KOPT-K1 (cell line): ENCODE results near the gene TTC28.

Experiments
- H3K27ac ChIP-seq: fragments of 200-600 bp; sonication (generic); 2 replicates; pipeline ENCODE4 v1.5.1; 2016; ENCODE audit warnings: antibody characterized with exemption, mild to moderate bottlenecking, low read depth, low read length; ENCODE audit not compliant: poor library complexity, severe bottlenecking
- H3K36me3 ChIP-seq: fragments of 200-600 bp; sonication (generic); 2 replicates; pipeline ENCODE4 v1.5.1; 2017; ENCODE audit warnings: antibody characterized with exemption, mild to moderate bottlenecking, low read length, moderate library complexity; ENCODE audit not compliant: insufficient read depth
- H3K9me3 ChIP-seq: fragments of 200-600 bp; sonication (generic); 2 replicates; pipeline ENCODE4 v1.5.1; 2017; ENCODE audit warnings: antibody characterized with exemption, low read length, mild to moderate bottlenecking; ENCODE audit not compliant: insufficient read depth, poor library complexity, severe bottlenecking

TTC28 gene

DNA sequence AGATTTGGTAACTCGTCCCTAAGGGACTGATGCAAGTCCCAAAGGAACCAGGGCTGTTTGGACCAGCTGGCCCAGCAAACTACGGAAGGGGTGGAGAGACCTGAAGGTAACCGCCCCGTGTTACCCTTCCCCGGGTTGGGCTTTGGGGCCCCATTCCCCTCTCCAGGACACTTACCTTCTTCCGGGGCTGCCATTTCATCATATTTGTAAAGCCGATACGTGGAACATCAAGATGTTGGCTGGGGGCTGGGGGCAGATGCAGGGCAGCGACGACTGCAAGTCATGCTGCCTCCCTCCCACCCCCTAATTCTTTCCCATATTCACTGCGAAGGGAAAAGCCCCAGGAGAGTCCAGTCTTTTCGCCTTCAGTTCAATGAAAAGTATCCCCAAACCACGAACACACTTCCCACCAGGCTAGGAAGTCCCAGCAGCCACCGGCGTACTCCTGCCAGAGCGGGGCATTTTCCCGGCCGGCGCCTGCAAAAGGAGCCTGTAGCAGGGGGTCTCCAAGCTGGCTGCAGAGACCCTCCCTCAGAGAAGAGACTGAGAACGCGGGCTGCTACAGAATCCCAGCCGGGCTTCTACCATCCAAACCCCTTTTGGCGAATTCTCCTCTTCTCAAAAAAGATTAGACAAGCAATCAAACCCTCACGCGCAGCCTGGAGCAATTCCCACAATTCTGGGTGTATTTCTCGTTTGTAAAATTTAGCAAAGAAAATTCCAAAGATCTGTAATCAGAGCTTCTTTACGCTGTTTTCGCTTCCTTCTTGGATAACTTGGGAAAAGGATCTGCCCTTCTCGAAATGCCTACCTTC, 236.7 kb downstream of the TTC28 start:
- no peak overlapping the region for H3K27ac ChIP-seq

DNA sequence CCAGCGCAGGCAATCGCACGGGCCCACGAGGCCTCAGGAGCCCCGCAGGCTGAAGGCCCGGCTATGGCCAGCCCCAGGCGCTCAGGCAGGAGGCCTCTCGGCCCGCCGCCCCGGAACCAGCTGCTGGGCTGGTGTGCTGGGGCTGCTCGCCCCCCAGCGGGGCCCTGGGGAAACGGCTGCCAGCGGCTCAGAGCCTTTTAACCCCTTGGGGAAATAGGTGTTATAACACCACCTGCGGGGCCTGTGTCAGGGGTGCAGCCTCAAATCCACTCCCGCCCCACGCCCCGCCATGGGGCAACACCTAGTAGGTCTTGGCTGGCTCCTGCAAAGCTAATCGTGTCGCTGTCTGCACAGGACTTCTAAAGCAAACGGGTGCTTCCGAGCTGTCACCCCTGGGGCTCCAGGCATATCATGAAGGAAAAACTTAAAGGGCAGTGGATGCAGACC, 237.4 kb downstream of the TTC28 start:
- no peaks in the 10 kb centered on the region for H3K36me3 ChIP-seq
- no peaks in the 10 kb centered on the region for H3K9me3 ChIP-seq
- no peak overlapping the region for H3K27ac ChIP-seq

More for the DNA sequence above, 236.7 kb downstream of the TTC28 start:
- no peaks in the 10 kb centered on the region for H3K9me3 ChIP-seq
- H3K36me3 ChIP-seq = no peaks in the 10 kb centered on the region

DNA sequence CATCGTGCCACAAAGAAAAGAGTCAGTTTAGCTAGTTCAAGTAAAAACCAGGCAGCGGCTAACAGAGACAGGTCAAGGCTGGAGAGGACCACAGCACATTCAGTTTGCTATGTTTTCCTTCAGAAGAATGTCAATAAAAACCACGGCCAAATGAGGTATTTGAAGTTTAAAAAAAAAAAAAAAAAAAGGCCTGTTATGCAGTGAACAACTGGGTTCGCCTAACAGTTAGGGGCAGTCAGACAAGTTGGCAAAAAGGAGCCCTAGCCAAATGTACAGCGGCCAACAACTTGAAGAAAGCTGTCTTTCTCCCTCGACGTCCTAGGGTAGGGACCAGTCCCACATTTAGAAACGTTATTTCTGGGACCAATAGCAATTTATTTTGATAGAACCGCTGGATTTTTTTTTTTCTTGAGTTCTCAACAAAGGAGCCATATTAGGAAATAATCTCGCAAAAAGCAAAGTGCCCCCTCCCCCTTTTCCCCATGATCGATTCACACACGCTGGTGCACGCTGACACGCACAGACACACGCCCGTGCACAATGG, 237.8 kb downstream of the TTC28 start:
- Histone ChIP-seq H3K27ac (no peak overlapping the region), H3K9me3 (no peaks in the 10 kb centered on the region)

DNA sequence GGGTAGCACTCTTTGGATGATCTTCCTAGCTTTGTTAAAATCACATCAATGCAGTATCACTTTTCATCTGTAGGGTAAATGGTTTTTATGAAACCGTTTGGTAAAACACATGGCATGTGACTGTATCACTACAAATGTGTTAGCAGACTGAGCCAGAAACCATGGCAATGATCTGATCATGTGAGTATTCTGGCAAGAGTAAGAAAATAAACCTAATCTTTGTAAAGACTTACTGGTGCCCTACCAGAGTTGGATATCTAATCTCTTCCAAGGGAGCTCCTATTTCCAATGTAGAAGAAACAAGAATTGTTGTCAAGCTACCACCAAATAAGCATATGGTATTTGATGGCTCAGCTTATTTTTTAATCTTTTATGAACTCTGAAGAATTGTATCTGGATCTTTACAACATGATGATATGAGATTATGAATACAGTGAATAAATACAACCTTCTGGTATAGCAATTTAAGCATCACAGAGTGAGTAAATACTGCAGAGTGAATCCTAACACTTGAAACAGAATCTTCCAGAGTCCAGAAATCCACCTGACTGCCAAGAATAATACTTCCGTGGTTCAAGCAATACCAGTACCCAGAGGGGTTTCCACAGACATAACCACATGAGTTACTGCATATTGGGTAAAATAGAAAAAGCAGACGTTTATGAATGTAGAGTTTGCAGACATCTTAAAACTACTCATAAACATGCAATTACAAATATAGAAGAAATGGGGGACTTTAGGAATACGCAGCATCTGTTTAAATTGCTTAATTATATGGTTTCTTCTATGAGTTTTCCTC, 238.8 kb downstream of the TTC28 start:
- Histone ChIP-seq H3K36me3 (no peaks in the 10 kb centered on the region), H3K9me3 (no peaks in the 10 kb centered on the region), H3K27ac (no peak overlapping the region)

More for the DNA sequence above, 237.8 kb downstream of the TTC28 start:
- H3K36me3 ChIP-seq = no peaks in the 10 kb centered on the region

DNA sequence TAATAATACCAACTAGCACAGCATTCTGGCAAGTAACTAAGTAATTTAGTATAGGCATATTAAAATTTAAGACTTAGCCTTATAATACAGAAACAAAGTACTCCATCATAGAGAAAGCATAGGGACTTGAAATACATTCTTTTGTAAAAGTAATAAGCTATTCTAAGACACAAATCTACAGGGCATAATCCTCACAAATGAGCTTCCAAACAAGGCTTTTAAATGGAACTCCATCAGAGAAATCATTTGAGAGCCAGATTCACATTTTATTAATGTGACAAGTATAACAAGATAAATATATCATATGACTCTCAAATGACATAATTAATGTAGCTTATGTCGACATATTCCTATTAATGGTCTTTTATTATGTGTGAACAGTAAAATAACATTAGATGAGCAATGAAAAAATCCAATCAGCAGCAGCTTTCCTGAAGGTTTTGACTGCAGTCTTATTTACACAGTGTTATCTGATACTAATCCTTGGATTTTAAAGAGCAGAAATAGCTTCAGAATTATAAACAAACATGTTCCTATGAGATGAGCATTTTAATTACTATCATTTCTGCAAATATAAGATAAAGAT, 241.4 kb downstream of the TTC28 start:
- Histone ChIP-seq H3K27ac (no peak overlapping the region), H3K9me3 (no peaks in the 10 kb centered on the region), H3K36me3 (no peaks in the 10 kb centered on the region)

DNA sequence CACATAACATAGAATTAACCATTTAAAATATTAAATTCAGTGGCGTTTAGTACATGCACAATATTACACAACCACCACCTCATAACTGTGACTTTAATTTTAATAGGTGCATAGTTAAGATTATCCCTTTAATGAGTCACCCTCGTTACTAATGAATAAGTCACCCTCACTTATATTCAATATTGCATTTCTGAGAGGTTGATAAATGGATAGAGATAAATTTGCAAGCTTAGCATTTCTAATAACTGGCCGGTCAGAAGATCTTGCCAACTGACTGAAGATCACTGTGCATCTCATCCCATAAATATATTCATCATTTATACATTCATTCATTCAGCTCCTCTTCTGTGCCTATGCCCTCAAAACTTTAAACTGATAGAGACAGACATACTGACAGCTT, 243.7 kb downstream of the TTC28 start:
- Histone ChIP-seq H3K27ac (no peak overlapping the region), H3K36me3 (no peaks in the 10 kb centered on the region), H3K9me3 (no peaks in the 10 kb centered on the region)

DNA sequence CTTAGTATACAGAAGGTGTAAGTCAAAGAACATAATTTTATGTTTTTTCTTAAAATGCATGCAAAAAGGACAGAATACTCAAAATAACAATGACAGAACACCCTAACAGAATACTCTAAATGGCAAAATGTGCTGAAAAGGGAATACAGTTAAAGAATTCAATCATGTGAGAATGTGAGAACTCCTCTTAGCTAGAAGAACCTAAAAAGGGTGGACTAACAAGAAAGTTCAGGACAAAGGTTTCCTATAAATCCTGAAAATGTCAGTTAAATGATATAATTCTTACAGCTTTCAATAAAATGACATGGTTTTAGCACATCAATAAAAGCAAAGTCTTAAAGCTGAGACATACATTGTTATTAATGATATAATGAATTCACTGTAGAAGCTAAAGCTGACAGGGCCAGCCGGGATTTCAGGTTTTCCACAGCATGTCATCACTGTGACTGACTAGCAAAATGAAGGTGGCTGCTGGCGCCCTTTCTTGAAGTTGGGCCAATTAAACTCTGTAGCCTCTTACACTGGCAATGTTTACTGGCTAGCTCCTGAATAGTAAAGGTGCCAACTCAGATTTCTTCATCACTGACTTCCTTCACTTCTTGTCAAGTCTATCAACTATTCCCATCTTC, 244.4 kb downstream of the TTC28 start:
- no peaks in the 10 kb centered on the region for H3K36me3 ChIP-seq

DNA sequence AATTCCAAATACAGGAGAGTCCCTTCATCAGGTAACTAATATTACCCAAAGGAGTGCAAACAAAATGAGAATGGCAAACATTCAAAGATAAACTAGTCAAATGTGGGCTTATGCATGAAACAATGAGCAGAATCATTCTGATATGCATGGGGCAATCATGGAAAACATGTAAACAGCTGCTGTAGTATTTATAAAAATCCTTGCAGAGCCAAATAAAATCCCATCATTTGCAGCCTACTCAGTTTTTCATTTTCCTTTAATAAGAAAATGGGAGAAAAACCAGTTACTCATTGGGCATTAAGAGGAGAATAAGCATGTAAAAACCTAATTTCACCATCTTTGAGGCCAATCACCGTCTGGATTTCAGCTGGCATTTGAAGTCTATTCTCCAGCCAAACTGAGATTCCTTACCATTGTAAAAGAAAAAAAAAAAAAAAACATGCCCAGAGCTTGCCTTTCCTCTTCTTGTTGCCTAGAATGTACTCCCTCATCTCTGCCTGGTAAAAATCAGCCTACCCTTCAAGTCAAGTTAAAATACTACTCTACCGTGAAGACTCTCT, 249.1 kb downstream of the TTC28 start:
- Histone ChIP-seq H3K36me3 (no peaks in the 10 kb centered on the region), H3K9me3 (no peaks in the 10 kb centered on the region), H3K27ac (no peak overlapping the region)

More for the DNA sequence above, 244.4 kb downstream of the TTC28 start:
- Histone ChIP-seq H3K27ac (no peak overlapping the region), H3K9me3 (no peaks in the 10 kb centered on the region)

DNA sequence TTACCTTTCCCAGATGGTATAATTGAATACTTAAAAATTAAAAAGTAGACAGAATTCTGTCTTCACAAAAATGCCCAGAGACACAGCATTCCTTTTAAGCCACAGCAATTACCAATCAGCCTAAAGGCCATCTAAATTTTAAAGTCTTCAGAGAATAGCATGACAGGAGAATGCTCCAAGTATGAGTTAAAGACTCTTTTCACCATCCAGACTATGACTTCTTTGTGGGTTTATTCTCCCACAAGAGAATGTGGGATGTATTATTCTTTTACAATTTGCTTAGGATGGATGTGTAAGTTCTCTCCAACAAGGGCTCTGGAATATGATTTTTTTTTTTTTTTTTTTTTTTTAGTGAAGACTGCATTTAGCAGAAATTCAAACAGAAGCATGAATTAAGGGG, 249.9 kb downstream of the TTC28 start:
- no peaks in the 10 kb centered on the region for H3K9me3 ChIP-seq
- no peak overlapping the region for H3K27ac ChIP-seq
- no peaks in the 10 kb centered on the region for H3K36me3 ChIP-seq

DNA sequence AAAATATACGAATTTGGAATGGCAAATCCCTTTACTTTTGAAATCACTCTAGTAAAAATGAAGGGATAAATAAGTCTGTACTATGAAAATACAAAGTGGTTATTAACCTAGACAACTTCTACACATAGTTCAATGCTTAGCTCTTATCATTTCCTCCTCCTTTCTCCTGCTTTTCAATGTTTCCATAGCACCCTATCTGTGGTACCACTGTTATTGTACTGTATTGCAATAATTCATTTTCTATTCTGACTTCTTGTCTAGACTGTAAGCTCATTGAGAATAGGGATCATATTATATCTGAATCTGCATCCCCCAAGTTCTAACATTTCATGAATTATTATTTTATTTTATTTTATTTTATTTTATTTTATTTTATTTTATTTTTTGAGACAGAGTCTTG, 251.4 kb downstream of the TTC28 start:
- H3K36me3 ChIP-seq = no peaks in the 10 kb centered on the region
- no peaks in the 10 kb centered on the region for H3K9me3 ChIP-seq
- H3K27ac ChIP-seq = no peak overlapping the region

DNA sequence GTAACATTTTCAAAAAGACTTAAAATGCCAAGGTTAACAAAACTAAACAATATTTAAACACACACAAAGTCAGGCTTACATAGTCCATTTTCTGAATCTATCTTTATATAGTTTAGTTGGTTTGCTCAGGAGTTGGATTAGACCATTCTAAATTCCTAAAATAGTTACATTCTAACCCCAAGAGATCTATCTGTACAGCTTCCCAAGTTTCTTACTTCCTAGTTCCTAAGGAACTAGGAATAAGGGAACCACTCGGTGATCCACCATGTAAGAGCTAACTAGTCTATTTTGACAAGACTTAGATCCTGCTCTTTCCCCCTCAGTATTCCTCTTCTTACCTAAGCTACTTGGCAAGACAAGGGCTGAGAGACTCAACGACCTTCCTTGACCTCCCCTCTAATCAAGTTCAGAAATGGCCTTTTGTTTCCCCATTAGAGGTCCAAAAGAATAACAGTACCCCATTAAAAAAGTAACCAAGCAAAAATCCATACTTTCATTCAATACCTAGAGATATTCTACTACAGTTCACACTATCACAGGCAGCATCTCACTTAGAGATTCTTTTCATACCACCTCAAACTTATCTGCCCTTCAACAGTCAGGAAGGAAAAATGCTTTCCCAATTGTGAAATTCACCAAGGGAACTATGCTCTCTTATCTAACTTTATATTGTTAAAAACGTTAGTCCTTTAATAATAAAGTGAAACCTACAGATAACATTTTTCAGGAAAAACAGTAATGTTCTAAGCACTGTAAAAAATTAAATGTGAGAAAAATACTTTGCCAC, 253.1 kb downstream of the TTC28 start:
- H3K27ac ChIP-seq = no peak overlapping the region

DNA sequence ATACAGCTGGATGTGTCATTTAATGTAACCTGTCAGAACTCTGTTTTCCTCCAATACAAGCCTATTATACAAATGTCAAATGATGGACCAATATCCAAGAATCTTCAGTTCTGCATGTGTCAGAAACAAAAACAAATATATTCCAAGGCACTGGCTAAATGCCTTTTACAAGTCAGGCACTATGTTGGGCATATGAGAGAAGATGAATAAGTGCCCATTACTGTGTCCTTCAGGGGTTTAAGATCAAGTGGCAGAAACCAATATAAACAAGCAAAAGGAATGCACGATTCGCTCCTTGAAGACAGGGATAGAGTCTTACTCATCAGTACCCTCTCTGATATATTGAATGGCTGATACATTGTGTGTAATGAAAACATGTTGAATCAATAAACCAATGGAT, 254.4 kb downstream of the TTC28 start:
- Histone ChIP-seq H3K27ac (no peak overlapping the region), H3K9me3 (no peaks in the 10 kb centered on the region), H3K36me3 (no peaks in the 10 kb centered on the region)

More for the DNA sequence above, 253.1 kb downstream of the TTC28 start:
- H3K9me3 ChIP-seq = no peaks in the 10 kb centered on the region
- no peaks in the 10 kb centered on the region for H3K36me3 ChIP-seq

DNA sequence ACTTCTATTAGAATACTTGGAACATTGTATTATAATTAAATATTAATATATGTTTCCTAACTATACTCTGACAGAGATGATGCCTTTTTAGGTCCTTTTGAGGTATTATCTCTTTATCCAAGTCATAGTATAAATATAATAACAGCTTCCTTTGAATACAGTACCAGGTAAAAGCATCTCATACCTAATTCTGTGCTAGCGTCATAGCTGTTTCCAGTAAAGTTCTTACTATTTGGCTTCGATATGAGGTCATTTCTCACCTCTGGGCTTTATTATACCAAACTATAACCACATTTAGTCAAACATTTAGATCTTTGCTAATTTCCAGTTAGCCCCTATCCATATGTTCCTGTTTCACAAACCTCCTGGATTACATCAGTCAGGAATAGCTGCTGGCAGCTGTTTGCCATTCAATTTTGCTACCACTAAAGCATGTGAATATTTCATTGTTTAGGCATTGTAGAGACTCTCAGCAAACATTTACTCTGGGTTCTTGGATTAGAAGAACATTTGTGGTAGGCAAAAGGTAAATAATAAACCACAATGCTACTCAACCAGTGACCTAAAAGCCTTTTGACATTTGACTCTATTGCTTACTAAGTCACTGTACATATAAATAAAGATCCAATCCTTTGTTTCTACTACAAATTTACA, 255.1 kb downstream of the TTC28 start:
- Histone ChIP-seq H3K9me3 (no peaks in the 10 kb centered on the region), H3K36me3 (no peaks in the 10 kb centered on the region), H3K27ac (no peak overlapping the region)
